Thyroid gland (tissue), 4 donors: ENCODE measurements around the gene CNDP2. TPM values are rescaled to one million over a fixed set of nuclear protein-coding genes. Genes with fewer than 3 reads are reported as not detected.

Experiments used
- DNase-seq, 2 donors: peaks; one replicate each; pipeline ENCODE4 v3.0.0-alpha.2; 2019
- H3K27ac ChIP-seq, 3 donors: fragments of 200-600 bp; sonication (generic); 1 replicate in 2 of 3; 2 replicates in 1 of 3; pipeline ENCODE4 v1.5.1; 2016 to 2019; ENCODE audit warnings: mild to moderate bottlenecking in 1 of 3, moderate library complexity in 1 of 3
- H3K27me3 ChIP-seq: fragments of 200-600 bp; sonication (generic); one replicate; pipeline ENCODE4 v1.5.1; 2019
- H3K36me3 ChIP-seq, 2 donors: fragments of 200-600 bp; sonication (generic); one replicate each; pipeline ENCODE4 v1.5.1; 2016 to 2019
- H3K4me1 ChIP-seq, 2 donors: fragments of 200-600 bp; sonication (generic); one replicate each; pipeline ENCODE4 v1.5.1; 2017 to 2019
- H3K4me3 ChIP-seq, 3 donors: fragments of 200-600 bp; sonication (generic); replicated peaks in 1 of 3; 1 replicate in 2 of 3; 2 replicates in 1 of 3; pipeline ENCODE4 v1.5.1; 2016; ENCODE audit warnings: mild to moderate bottlenecking in 1 of 3
- H3K9me3 ChIP-seq: fragments of 200-600 bp; sonication (generic); one replicate; pipeline ENCODE4 v1.5.1; 2017
- POLR2A ChIP-seq, 2 donors: fragments of 450-650 bp; IDR thresholded peaks; one replicate each; pipeline ENCODE4 v1.6.1; 2017; ENCODE audit warnings: antibody characterized with exemption in 2 of 2, mild to moderate bottlenecking in 2 of 2, moderate library complexity in 1 of 2
- WGBS, 2 donors: methylation state at CpG; one replicate each; pipeline ENCODE4 v1.1.5; 2017; 5-methylcytosine and 5-hydroxymethylcytosine counted together
- intact Hi-C: fragments of 100-400 bp; cut with DNase I; formaldehyde crosslinking; loops from one replicate; pipeline ENCODE4 v1.15.1; 2023
- total RNA-seq, 4 donors: library from RNA; depleted of rRNA; stranded (reverse); fragments of >200 nt; gene quantifications; one replicate each; pipeline ENCODE4 v1.2.3, GENCODE V29; 2016
- TF ChIP-seq, protein P1 (sequence below), 6 experiments: fragments of 200-600 bp in 3 of 6; fragments of 450-650 bp in 3 of 6; sonication (generic) in 3 of 6; IDR thresholded peaks; one replicate each; pipeline ENCODE4 v1.5.1; 2016 to 2019; ENCODE audit warnings: antibody characterized with exemption in 6 of 6, mild to moderate bottlenecking in 2 of 6, inconsistent platforms in 1 of 6, moderate library complexity in 1 of 6

CNDP2 gene
- total RNA-seq, 4 donors from 2014 or later: 249 to 437 (median 301) TPM

DNA sequence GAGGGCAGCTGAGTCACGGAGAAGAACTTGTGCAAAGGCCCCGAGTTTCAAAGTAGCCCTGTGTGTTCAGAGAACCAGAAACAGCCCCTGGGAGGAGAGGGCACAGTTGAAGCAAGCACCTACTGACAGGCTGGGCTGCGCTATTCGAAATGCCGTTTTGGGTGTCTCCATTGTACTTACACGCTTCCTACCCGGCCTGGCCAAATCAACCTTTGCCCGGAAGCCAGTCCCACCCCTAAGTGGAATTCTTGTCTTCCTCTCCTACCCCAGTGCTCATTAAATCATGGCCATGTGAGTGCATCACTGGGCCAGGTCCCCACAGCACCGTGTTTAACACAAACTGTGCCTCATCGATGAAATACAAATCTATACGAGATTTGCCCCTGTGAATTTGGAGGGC, 45.0 kb upstream of the CNDP2 start:
- Histone ChIP-seq H3K9me3 (no peaks in the 10 kb centered on the region), H3K27me3 (no peaks in the 10 kb centered on the region), H3K36me3 (no peaks in the 10 kb centered on the region), H3K4me1 (peaks cover 1 to 6% of the 10 kb centered on the region in 2 donors), H3K4me3 (no peak overlapping the region), H3K27ac (no peak overlapping the region)
- TF ChIP-seq, protein P1, sequence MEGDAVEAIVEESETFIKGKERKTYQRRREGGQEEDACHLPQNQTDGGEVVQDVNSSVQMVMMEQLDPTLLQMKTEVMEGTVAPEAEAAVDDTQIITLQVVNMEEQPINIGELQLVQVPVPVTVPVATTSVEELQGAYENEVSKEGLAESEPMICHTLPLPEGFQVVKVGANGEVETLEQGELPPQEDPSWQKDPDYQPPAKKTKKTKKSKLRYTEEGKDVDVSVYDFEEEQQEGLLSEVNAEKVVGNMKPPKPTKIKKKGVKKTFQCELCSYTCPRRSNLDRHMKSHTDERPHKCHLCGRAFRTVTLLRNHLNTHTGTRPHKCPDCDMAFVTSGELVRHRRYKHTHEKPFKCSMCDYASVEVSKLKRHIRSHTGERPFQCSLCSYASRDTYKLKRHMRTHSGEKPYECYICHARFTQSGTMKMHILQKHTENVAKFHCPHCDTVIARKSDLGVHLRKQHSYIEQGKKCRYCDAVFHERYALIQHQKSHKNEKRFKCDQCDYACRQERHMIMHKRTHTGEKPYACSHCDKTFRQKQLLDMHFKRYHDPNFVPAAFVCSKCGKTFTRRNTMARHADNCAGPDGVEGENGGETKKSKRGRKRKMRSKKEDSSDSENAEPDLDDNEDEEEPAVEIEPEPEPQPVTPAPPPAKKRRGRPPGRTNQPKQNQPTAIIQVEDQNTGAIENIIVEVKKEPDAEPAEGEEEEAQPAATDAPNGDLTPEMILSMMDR (IDR thresholded peaks at IDR 0.05): no peak
- TF ChIP-seq POLR2A (IDR thresholded peaks at IDR 0.05): no peak
- DNase-seq: no peak
- intact Hi-C loops: no loop called here
- 88 to 92% methylated on average over 11 of the region's 11 CpGs for WGBS, 2 donors

DNA sequence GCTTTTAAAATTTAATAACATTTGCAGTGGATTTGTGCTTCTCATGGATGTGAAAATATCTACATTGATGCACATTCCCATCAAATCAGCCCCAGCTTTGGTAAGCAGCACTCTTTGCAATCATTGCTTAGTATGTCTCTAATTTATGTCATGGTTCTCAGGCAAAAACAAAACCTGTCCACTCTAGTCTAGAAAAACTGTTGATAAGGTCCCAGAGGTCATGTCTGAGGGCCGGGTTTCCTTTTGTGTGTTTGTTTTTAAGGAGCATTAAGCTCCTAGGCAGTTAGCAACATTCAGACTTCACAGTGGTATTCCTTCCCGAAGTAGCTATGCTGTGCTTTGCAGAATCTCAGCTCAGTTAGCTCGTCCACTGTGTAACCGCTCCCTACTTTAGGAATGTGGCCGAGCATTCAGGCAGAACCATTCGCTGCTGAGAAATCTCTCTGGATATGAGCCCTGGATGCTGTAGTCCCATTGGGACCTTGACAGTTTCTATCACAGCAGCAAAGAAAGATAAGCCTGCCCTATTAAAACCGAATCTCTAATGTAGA, 43.1 kb upstream of the CNDP2 start:
- peak in 1 of 2 donors; percentile 24 for DNase-seq

DNA sequence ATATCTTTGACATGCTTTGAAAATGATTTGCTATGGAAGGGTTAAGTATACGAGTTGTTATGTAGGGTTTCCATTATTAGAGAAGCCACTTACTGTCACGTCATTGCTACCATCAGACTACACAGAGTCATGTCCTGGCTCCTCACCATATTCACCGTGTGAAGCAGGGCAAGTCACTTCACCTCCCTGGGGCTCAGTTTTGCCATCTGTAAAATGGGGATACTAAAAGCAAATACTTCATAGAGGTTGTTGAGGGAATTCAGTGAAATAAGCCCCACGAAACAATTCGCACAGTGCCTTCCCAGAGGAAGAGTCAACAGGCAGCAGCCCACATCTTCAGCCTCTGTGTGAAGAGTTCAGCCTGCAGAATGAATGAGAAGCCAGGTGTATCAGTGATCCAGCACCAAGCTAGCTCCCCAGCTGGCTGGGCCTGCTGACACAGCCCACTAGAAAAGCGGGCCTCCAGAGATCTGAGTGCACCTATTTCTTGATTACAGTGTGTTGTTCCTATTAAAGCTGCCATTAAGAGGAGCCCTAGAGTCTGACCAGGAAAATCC, 42.4 kb upstream of the CNDP2 start:
- intact Hi-C loops: no loop called here
- H3K36me3 ChIP-seq: no peaks in the 10 kb centered on the region
- H3K4me3 ChIP-seq: no peak overlapping the region
- H3K27ac ChIP-seq: no peak overlapping the region
- H3K4me1 ChIP-seq: peaks cover 8 to 13% of the 10 kb centered on the region in 2 donors
- WGBS, 2 donors: 88 to 91% methylated on average over 6 of the region's 6 CpGs
- H3K27me3 ChIP-seq: peaks cover 4% of the 10 kb centered on the region
- DNase-seq: no peak
- no peaks in the 10 kb centered on the region for H3K9me3 ChIP-seq
- no peak for TF ChIP-seq POLR2A (IDR thresholded peaks at IDR 0.05)
- TF ChIP-seq, protein P1 (IDR thresholded peaks at IDR 0.05): no peak

More for the DNA sequence above, 43.1 kb upstream of the CNDP2 start:
- H3K9me3 ChIP-seq: no peaks in the 10 kb centered on the region
- 37 to 46% methylated on average over 7 of the region's 7 CpGs for WGBS, 2 donors
- no peaks in the 10 kb centered on the region for H3K36me3 ChIP-seq
- peaks cover 4% of the 10 kb centered on the region for H3K27me3 ChIP-seq
- no peak overlapping the region for H3K27ac ChIP-seq
- no peak overlapping the region for H3K4me3 ChIP-seq
- TF ChIP-seq, protein P1 (IDR thresholded peaks at IDR 0.05): no peak
- no peak for TF ChIP-seq POLR2A (IDR thresholded peaks at IDR 0.05)
- intact Hi-C loops: no loop called here
- H3K4me1 ChIP-seq: peaks cover 8 to 13% of the 10 kb centered on the region in 2 donors

DNA sequence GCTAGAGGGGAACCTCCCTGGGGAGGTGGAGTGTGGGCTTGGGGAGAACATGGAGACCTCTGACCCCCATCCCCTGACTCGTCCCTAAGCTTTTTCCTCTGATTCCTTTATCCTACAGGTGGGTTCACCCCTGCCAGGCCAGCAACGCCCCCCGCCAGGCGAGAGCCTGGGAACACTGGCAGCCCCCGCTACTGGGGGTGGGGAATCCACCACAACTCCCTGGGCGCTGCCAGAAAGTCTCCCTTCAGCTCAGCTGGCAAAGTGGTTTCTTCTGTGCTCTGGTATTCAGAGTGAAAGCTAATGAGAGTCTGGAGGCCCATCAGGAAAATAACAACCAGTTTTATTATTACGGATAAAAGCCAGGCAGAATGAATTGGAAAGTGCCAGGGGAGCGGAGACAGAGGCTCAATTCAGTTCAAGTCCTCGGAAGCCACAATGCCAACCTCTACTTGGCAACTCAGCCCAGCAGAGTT, 41.8 kb upstream of the CNDP2 start:
- intact Hi-C loops: no loop called here
- H3K4me3 ChIP-seq: no peak overlapping the region
- no peaks in the 10 kb centered on the region for H3K9me3 ChIP-seq
- no peak overlapping the region for H3K27ac ChIP-seq
- H3K36me3 ChIP-seq: no peaks in the 10 kb centered on the region
- peaks cover 4% of the 10 kb centered on the region for H3K27me3 ChIP-seq
- no peak for TF ChIP-seq POLR2A (IDR thresholded peaks at IDR 0.05)
- TF ChIP-seq, protein P1 (IDR thresholded peaks at IDR 0.05): no peak
- no peak for DNase-seq
- WGBS, 2 donors: 76 to 88% methylated on average over 9 of the region's 9 CpGs
- peaks cover 8 to 13% of the 10 kb centered on the region in 2 donors for H3K4me1 ChIP-seq

DNA sequence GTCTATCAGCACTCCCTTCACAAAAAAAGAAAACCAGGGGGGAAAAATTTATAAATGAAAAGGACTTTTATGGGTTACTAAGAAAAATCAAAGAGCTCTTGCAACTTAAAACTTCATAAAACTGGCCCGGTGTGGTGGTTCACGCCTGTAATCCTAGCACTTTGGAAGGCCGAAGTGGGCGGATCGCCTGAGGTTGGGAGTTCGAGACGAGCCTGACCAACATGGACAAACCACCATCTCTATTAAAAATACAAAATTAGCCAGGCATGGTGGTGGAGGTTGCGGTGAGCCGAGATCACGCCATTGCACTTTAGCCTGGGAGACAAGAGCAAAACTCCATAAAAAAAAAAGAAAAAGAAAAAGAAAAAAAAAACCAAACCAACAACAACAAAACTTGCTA, 40.8 kb upstream of the CNDP2 start:
- no peak overlapping the region for H3K4me3 ChIP-seq
- WGBS, 2 donors: 93 to 96% methylated on average over 10 of the region's 10 CpGs
- H3K27me3 ChIP-seq: peaks cover 4% of the 10 kb centered on the region
- intact Hi-C loops: no loop called here
- H3K27ac ChIP-seq: no peak overlapping the region
- no peak for DNase-seq
- H3K36me3 ChIP-seq: no peaks in the 10 kb centered on the region
- no peak for TF ChIP-seq POLR2A (IDR thresholded peaks at IDR 0.05)
- TF ChIP-seq, protein P1 (IDR thresholded peaks at IDR 0.05): no peak
- H3K4me1 ChIP-seq: peaks cover 8 to 13% of the 10 kb centered on the region in 2 donors
- H3K9me3 ChIP-seq: no peaks in the 10 kb centered on the region
